CD4-positive, alpha-beta T cell (primary cell): ENCODE results near the gene EP400. TPM values are rescaled to one million over a fixed set of nuclear protein-coding genes. Genes with fewer than 3 reads are reported as not detected.
"Not testable (repeated sequence)": the region's sequence is repeated elsewhere in the genome, so short reads cannot be mapped to it uniquely, and the experiment has no call there.

Experiments used
- ATAC-seq: fragments of 200-7000 bp; cut with Tn5 transposase; one replicate; pipeline ENCODE4 v1.10.0; 2022; ENCODE audit warnings: mild to moderate bottlenecking; ENCODE audit not compliant: poor library complexity
- CTCF ChIA-PET: fragments of 350-600 bp; sonication (Branson Sonifier 250); formaldehyde crosslinking; loops from one replicate; lab custom pipeline; 2021; ENCODE audit warnings: antibody characterized with exemption, inconsistent platforms; lab: Charles Lee
- POLR2A ChIA-PET: fragments of 350-600 bp; sonication (Branson Sonifier 250); formaldehyde crosslinking; loops from one replicate; lab custom pipeline; 2021; ENCODE audit warnings: antibody characterized with exemption, inconsistent platforms; lab: Charles Lee
- DNase-seq, 14 experiments: peaks; one replicate each; pipeline ENCODE4 v3.0.0-alpha.2; 2013 to 2020; ENCODE audit warnings: mixed read lengths in 2 of 14
- H3K27ac ChIP-seq, 2 donors: one replicate each; pipeline versions ENCODE4 v1.5.1 to v1.7.0; 2013; ENCODE audit warnings: low read length in 2 of 2, low read depth in 1 of 2, mild to moderate bottlenecking in 1 of 2
- H3K27me3 ChIP-seq, 2 experiments: 1 replicate in 1 of 2; 2 replicates in 1 of 2; pipeline versions ENCODE4 v1.6.1 to v1.7.0; 2013; ENCODE audit warnings: low read length in 2 of 2, control low read depth in 1 of 2, mild to moderate bottlenecking in 1 of 2, moderate library complexity in 1 of 2; ENCODE audit not compliant: insufficient read depth in 2 of 2, control insufficient read depth in 1 of 2
- H3K36me3 ChIP-seq: one replicate; pipeline ENCODE4 v1.6.1; 2013; ENCODE audit warnings: low read length, control low read depth; ENCODE audit not compliant: insufficient read depth
- H3K4me1 ChIP-seq: one replicate; pipeline ENCODE4 v1.6.1; 2013; ENCODE audit warnings: low read length, control low read depth; ENCODE audit not compliant: insufficient read depth
- H3K4me3 ChIP-seq: one replicate; pipeline ENCODE4 v1.5.1; 2013; ENCODE audit warnings: mild to moderate bottlenecking, low read length, moderate library complexity
- H3K9me3 ChIP-seq, 2 experiments: 1 replicate in 1 of 2; 2 replicates in 1 of 2; pipeline versions ENCODE4 v1.6.1 to v1.7.0; 2013; ENCODE audit warnings: low read length in 2 of 2, mild to moderate bottlenecking in 2 of 2, control low read depth in 1 of 2, moderate library complexity in 1 of 2; ENCODE audit not compliant: control insufficient read depth in 1 of 2, insufficient read depth in 1 of 2
- H3K27ac Mint-ChIP-seq: one replicate; pipeline ENCODE4 v1.8.0; 2020; ENCODE audit warnings: mixed read lengths
- H3K27me3 Mint-ChIP-seq: one replicate; pipeline ENCODE4 v1.8.0; 2021; ENCODE audit warnings: mixed read lengths
- H3K36me3 Mint-ChIP-seq: one replicate; pipeline ENCODE4 v1.8.0; 2021; ENCODE audit warnings: low read depth, mixed read lengths
- H3K4me1 Mint-ChIP-seq: one replicate; pipeline ENCODE4 v1.8.0; 2021; ENCODE audit warnings: low read depth, mixed read lengths
- H3K4me3 Mint-ChIP-seq: one replicate; pipeline ENCODE4 v1.8.0; 2020; ENCODE audit warnings: mild to moderate bottlenecking, mixed read lengths
- H3K9me3 Mint-ChIP-seq: one replicate; pipeline ENCODE4 v1.8.0; 2020; ENCODE audit warnings: mixed read lengths
- CTCF ChIP-seq: fragments of 200-600 bp; IDR thresholded peaks from one replicate; pipeline ENCODE4 v1.8.0; 2022; ENCODE audit warnings: antibody characterized with exemption, mild to moderate bottlenecking
- intact Hi-C, 2 experiments: fragments of 100-400 bp; cut with DNase I in 1 of 2; cut with micrococcal nuclease in 1 of 2; formaldehyde crosslinking; loops; one replicate each; pipeline versions ENCODE4 v1.15.1 to v1.9.0; 2023 to 2025; cut with DNase I, micrococcal nuclease
- total RNA-seq, 174 experiments: library from RNA in 2 of 174; stranded (reverse) in 2 of 174; gene quantifications; one replicate each; pipeline ENCODE4 v1.2.3 and lab custom pipeline; 2021 to 2026

EP400 gene
- total RNA-seq, 2 experiments from 2014 or later = 56.4 to 56.5 TPM

GRCh38 chr12:131950182-131950913 lies 606 bp downstream of the EP400 start:
- H3K27ac ChIP-seq = peak overlapping the region; percentile 34 to 70
- CTCF ChIA-PET = interaction anchor here (0.6 to 2.3 kb wide), 3 partner anchors 14 to 174 kb away, joined by 3 to 19 read pairs (median 3); partner anchors contain the start of gene PUS1
- Mint-ChIP-seq H3K4me1 (peaks cover 45% of the 10 kb centered on the region), H3K4me3 (peak overlapping the region; percentile 93), H3K27me3 (no peaks in the 10 kb centered on the region), H3K9me3 (no peaks in the 10 kb centered on the region), H3K36me3 (peaks cover 6% of the 10 kb centered on the region), H3K27ac (peak overlapping the region; percentile 90)
- intact Hi-C loops = loop anchor here in 1 of 2 experiments (5.0 kb wide), 2 partner anchors 137 to 238 kb away; partner anchors contain the start of gene SFSWAP
- H3K9me3 ChIP-seq = peaks cover 0 to 2% of the 10 kb centered on the region in 2 experiments
- no peak for TF ChIP-seq CTCF
- ATAC-seq (peak; percentile 13), DNase-seq (peak in 7 of 14 experiments; percentile 17 to 66 (median 29))
- peaks cover 3% of the 10 kb centered on the region for H3K36me3 ChIP-seq
- peaks cover 47% of the 10 kb centered on the region for H3K4me1 ChIP-seq
- POLR2A ChIA-PET = interaction anchor here (0.6 to 1.5 kb wide), 6 partner anchors 18 to 240 kb away, joined by 3 to 10 read pairs (median 5); partner anchors contain the start of genes PUS1 and SFSWAP
- peak overlapping the region; percentile 93 for H3K4me3 ChIP-seq
- no peaks in the 10 kb centered on the region for H3K27me3 ChIP-seq

- POLR2A ChIA-PET = interaction anchor here (0.9 kb wide), 1 partner anchor 8 kb away, joined by 3 read pairs; no protein-coding TSS in a partner anchor
- H3K4me3 ChIP-seq, H3K27me3 Mint-ChIP-seq, H3K27me3 ChIP-seq, H3K9me3 Mint-ChIP-seq, ATAC-seq, H3K9me3 ChIP-seq, H3K27ac Mint-ChIP-seq, H3K36me3 ChIP-seq, DNase-seq, CTCF ChIA-PET, H3K27ac ChIP-seq: not testable (repeated sequence)
- Mint-ChIP-seq H3K4me3 (peak overlapping the region; percentile 51), H3K36me3 (peaks cover 18% of the 10 kb centered on the region), H3K4me1 (peaks cover 59% of the 10 kb centered on the region)
- intact Hi-C loops = loop anchor here in 1 of 2 experiments (5.0 kb wide), 2 partner anchors 133 to 242 kb away; partner anchors contain the start of gene SFSWAP
- H3K4me1 ChIP-seq = peaks cover 54% of the 10 kb centered on the region
Measured at GRCh38 chr12:131953810-131954209, 4.1 kb downstream of the EP400 start.

GRCh38 chr12:131954460-131954859 lies 4.7 kb downstream of the EP400 start:
- CTCF ChIA-PET, POLR2A ChIA-PET: not testable (repeated sequence)

GRCh38 chr12:131959116-131959515 lies 9.4 kb downstream of the EP400 start:
- CTCF ChIA-PET = no interaction called here
- peaks cover 27% of the 10 kb centered on the region for H3K4me1 ChIP-seq
- H3K36me3 Mint-ChIP-seq = peaks cover 34% of the 10 kb centered on the region
- H3K27me3 ChIP-seq = no peaks in the 10 kb centered on the region
- peaks cover 66% of the 10 kb centered on the region for H3K4me1 Mint-ChIP-seq
- no peak for TF ChIP-seq CTCF
- no peak overlapping the region for H3K27ac ChIP-seq
- peak overlapping the region; percentile 78 for H3K27ac Mint-ChIP-seq
- H3K4me3 ChIP-seq = no peak overlapping the region
- ATAC-seq (no peak), DNase-seq (no peak)
- POLR2A ChIA-PET = no interaction called here
- no peaks in the 10 kb centered on the region for H3K9me3 ChIP-seq
- intact Hi-C loops = no loop called here
- no peaks in the 10 kb centered on the region for H3K9me3 Mint-ChIP-seq
- no peak overlapping the region for H3K4me3 Mint-ChIP-seq
- H3K36me3 ChIP-seq = peaks cover 15% of the 10 kb centered on the region
- H3K27me3 Mint-ChIP-seq = no peaks in the 10 kb centered on the region

More at GRCh38 chr12:131954460-131954859, 4.7 kb downstream of the EP400 start:
- not testable (repeated sequence) for H3K36me3 ChIP-seq, H3K27me3 Mint-ChIP-seq, H3K27ac ChIP-seq, H3K9me3 Mint-ChIP-seq, H3K9me3 ChIP-seq, H3K27me3 ChIP-seq, DNase-seq, H3K4me3 ChIP-seq, H3K27ac Mint-ChIP-seq, ATAC-seq, H3K4me3 Mint-ChIP-seq
- intact Hi-C loops = loop anchor here in 1 of 2 experiments (5.0 kb wide), 2 partner anchors 133 to 242 kb away; partner anchors contain the start of gene SFSWAP
- Mint-ChIP-seq H3K36me3 (peaks cover 18% of the 10 kb centered on the region), H3K4me1 (peaks cover 59% of the 10 kb centered on the region)
- peaks cover 52% of the 10 kb centered on the region for H3K4me1 ChIP-seq
